ENCODE data around the gene ACACA.
"Not testable (repeated sequence)": the region's sequence is repeated elsewhere in the genome, so short reads cannot be mapped to it uniquely, and the experiment has no call there.

The ACACA gene

GRCh38 chr17:37092071-37092470 is 314.6 kb downstream of the ACACA start:
- DNase-seq, result no peak

- no peak for DNase-seq
These were observed 315.7 kb downstream of the ACACA start for GRCh38 chr17:37090941-37091340.

- no peak for DNase-seq
These were observed 316.7 kb downstream of the ACACA start for GRCh38 chr17:37089956-37090355.

- no peak for DNase-seq
These were observed 317.7 kb downstream of the ACACA start for GRCh38 chr17:37088913-37089312.

- no peak for DNase-seq
These were observed 318.2 kb downstream of the ACACA start for GRCh38 chr17:37088459-37088858.

- DNase-seq, result no peak
These were observed 319.0 kb downstream of the ACACA start for GRCh38 chr17:37087683-37088082.

GRCh38 chr17:37086948-37087347 is 319.7 kb downstream of the ACACA start:
- DNase-seq, result no peak

- no peak for DNase-seq
These were observed 320.3 kb downstream of the ACACA start for GRCh38 chr17:37086334-37086733.

- DNase-seq, result no peak
These were observed 322.3 kb downstream of the ACACA start for GRCh38 chr17:37084372-37084771.

GRCh38 chr17:37083456-37083855 is 323.2 kb downstream of the ACACA start:
- DNase-seq, result no peak

GRCh38 chr17:37082985-37083384 is 323.7 kb downstream of the ACACA start:
- DNase-seq, result no peak

- no peak for DNase-seq
These were observed 324.2 kb downstream of the ACACA start for GRCh38 chr17:37082311-37082860.

GRCh38 chr17:37081287-37081686 is 325.3 kb downstream of the ACACA start:
- DNase-seq, result no peak

GRCh38 chr17:37079735-37080134 is 326.9 kb downstream of the ACACA start:
- no peak for DNase-seq

- DNase-seq, result no peak
These were observed 327.4 kb downstream of the ACACA start for GRCh38 chr17:37079065-37079708.

GRCh38 chr17:37073464-37073863 is 333.2 kb downstream of the ACACA start:
- DNase-seq, result not testable (repeated sequence)

GRCh38 chr17:37069087-37069486 is 337.5 kb downstream of the ACACA start:
- DNase-seq, result no peak

GRCh38 chr17:37068266-37068665 is 338.4 kb downstream of the ACACA start:
- DNase-seq, result no peak

GRCh38 chr17:37067555-37068111 is 339.0 kb downstream of the ACACA start:
- DNase-seq, result no peak

- no peak for DNase-seq
These were observed 340.0 kb downstream of the ACACA start for GRCh38 chr17:37066322-37067255.

GRCh38 chr17:37065486-37066321 is 340.9 kb downstream of the ACACA start:
- no peak for DNase-seq

GRCh38 chr17:37064956-37065355 is 341.7 kb downstream of the ACACA start:
- no peak for DNase-seq

- DNase-seq, result no peak
These were observed 342.4 kb downstream of the ACACA start for GRCh38 chr17:37064206-37064605.

Measured in 8988T (cell line).